ENCODE results near the gene BMP2.
A peak's percentile ranks its signal among the peaks of the same experiment; 100 is the strongest.

BMP2 gene

DNA sequence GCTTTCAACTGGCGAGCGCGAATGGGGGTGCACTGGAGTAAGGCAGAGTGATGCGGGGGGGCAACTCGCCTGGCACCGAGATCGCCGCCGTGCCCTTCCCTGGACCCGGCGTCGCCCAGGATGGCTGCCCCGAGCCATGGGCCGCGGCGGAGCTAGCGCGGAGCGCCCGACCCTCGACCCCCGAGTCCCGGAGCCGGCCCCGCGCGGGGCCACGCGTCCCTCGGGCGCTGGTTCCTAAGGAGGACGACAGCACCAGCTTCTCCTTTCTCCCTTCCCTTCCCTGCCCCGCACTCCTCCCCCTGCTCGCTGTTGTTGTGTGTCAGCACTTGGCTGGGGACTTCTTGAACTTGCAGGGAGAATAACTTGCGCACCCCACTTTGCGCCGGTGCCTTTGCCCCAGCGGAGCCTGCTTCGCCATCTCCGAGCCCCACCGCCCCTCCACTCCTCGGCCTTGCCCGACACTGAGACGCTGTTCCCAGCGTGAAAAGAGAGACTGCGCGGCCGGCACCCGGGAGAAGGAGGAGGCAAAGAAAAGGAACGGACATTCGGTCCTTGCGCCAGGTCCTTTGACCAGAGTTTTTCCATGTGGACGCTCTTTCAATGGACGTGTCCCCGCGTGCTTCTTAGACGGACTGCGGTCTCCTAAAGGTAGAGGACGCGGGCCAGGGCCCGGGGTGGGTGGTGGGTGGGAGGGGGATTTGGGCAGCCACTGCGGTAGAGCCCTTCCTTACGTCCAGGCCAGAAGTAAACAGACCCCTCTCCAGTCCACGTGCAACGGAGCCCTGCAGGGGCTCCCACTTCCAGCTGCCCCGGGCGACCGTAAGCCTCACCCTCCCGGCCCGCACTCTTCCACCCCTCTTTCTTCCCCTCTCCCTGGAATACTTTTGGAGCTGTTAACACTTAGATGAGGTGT lies 998 bp downstream of the BMP2 start:
- no peak for DNase-seq (ENCODE audit: low read depth in 2 of 2)

DNA sequence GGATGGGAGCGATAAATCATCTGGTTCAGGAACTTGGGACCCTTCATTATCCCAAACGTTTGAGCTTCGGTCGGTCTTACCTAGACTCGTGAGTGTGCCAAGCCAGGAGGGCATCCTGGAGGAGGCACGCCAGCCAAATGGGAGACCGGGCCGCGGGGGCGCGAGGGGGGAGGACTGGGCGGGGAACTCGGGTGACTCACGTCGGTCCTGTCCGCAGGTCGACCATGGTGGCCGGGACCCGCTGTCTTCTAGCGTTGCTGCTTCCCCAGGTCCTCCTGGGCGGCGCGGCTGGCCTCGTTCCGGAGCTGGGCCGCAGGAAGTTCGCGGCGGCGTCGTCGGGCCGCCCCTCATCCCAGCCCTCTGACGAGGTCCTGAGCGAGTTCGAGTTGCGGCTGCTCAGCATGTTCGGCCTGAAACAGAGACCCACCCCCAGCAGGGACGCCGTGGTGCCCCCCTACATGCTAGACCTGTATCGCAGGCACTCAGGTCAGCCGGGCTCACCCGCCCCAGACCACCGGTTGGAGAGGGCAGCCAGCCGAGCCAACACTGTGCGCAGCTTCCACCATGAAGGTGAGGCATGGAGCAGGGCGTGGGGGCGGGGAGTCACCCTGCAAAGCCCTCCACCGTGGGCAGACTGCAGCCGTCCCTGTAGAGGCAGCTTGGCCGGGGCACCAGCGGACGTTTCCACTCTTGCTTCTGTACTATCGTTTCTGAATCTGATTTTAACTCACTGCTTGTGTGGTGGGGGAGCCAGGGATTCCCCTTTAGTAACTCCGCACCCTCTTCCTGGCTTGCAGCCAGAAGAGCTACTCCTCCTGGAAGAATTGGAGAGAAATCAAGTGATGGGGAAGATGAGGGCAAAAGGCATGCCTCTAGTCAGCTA lies 2.7 kb downstream of the BMP2 start:
- DNase-seq (ENCODE audit: low read depth in 2 of 2) = no peak

- DNase-seq (ENCODE audit: low read depth in 2 of 2) = no peak
Measured at GRCh38 chr20:6770786-6771100, 3.3 kb downstream of the BMP2 start.

DNA sequence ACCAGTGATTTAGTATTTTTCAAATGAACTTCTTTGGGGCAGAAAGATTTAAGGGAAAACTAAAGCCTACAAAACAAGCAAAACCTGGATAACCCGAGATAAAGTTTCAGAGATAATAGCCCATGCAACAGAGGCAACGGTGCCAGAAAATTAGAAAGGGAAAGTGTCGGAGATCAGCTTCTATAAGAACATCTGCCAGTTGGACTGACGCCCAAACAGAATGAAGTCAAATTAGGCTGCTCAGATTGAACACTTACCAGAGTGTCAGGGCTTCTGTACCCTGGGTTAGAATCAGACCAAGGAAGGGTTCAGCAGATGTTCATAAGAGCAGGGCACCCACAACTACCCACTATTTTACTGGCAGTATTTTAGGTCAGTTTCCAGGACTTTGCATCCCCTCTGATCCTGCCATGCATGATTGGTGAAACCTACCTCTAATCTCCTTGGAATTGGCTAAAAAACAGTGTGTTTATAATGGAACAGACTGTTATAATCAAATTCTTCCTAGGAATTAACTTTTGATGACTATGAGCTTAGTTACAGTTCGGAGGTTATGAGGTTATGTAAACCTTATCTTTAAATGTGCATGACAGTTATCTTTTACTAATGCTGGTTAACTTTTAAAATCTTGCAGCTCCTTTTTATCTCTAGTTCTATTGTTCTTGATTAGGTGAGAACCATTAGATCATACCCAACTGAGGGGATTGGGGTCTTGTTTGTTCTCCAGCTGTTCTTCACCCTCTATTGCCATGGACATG lies 13.1 kb downstream of the BMP2 start:
- DNase-seq (ENCODE audit: low read depth in 2 of 2) = no peak

- DNase-seq (ENCODE audit: low read depth in 2 of 2) = no peak
Measured at GRCh38 chr20:6783752-6784151, 16.3 kb downstream of the BMP2 start.

- DNase-seq (ENCODE audit: low read depth in 2 of 2) = no peak
Measured at GRCh38 chr20:6784210-6784631, 16.7 kb downstream of the BMP2 start.

DNA sequence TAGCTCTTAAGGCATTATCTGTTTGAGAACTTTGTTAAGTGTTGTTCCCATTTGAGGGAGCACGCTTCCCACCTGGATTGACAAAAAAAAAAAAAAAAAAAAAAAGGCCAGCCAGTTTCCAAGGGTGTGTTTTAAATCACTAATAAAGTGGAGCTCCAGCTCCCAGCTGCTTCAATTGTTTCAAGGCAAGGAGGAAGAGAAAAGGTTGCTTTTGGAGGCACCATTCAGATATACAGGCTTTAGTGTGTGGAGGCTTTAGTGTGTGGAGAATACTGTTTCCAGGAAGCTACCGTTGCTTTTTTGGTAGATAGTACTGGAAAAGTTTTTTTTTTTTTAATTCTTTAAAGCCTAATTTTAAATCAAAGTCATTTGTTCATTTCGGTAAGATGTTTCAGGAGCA lies 17.3 kb downstream of the BMP2 start:
- DNase-seq (ENCODE audit: low read depth in 2 of 2) = no peak

- no peak for DNase-seq (ENCODE audit: low read depth in 2 of 2)
Measured at GRCh38 chr20:6786548-6786947, 19.1 kb downstream of the BMP2 start.

DNA sequence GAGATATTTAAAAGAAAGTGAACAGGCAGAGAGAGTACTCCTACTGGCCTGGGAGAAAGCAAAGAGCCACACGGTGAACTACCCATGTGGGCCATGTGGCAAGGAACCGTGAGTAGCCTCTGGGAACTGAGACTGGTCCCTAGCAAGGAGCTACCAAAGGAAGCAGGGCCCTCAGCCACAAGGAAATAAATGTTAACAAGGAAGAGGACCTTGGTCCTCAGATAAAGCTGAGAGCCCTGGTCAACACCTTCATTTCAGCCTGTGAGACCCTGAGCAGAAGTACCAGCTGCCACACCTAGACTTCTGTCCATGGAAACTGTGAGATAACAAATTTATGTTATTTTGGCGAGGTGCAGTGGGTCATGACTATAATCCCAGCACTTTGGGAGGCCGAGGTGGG lies 25.3 kb downstream of the BMP2 start:
- DNase-seq (ENCODE audit: low read depth in 2 of 2) = no peak

DNA sequence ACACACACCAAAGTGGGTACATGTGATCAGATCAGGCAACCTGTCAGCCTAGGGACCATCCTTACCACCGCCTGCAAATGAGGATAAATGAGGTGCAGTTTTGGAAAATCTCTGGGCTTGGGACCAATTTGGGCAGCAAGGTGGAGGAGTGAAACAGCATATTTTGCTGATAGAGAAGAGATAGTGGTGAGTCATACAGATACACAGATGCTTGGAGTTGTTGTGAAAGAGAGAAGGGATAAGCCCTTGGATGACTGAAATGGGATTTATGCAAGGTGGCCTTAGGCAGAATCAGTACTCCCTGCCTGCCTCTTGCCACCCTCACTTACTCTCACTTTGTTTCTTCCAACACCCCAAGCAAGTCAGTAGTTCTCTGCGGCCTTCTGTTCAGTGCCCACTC lies 34.7 kb downstream of the BMP2 start:
- DNase-seq (ENCODE audit: low read depth in 2 of 2) = no peak

- DNase-seq (ENCODE audit: low read depth in 2 of 2) = no peak
Measured at GRCh38 chr20:6806275-6806674, 38.8 kb downstream of the BMP2 start.

GRCh38 chr20:6811262-6812035 lies 44.0 kb downstream of the BMP2 start:
- no peak for DNase-seq (ENCODE audit: low read depth in 2 of 2)

GRCh38 chr20:6812530-6812929 lies 45.0 kb downstream of the BMP2 start:
- no peak for DNase-seq (ENCODE audit: low read depth in 2 of 2)

DNA sequence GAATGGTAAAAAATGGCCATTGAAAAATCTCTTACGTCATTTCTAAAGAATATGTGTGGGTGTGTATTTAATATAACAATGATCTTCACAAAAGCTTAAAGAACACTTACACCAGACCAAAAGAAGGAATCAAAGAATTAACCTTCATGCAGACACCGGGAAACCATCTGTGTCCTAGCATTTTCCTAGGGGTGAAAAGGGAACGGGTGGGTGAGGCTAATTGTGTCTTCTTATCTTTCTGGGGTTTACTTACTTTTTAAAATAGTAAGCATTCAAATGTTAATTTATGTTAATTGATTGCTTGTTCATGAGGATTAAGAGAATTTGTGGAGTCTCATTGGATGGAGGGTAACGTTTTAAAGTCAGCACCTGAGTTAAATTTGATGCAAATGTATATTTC lies 47.5 kb downstream of the BMP2 start:
- DNase-seq (ENCODE audit: low read depth in 2 of 2) = no peak

- DNase-seq (ENCODE audit: low read depth in 2 of 2) = no peak
Measured at GRCh38 chr20:6818033-6818808, 50.7 kb downstream of the BMP2 start.

DNA sequence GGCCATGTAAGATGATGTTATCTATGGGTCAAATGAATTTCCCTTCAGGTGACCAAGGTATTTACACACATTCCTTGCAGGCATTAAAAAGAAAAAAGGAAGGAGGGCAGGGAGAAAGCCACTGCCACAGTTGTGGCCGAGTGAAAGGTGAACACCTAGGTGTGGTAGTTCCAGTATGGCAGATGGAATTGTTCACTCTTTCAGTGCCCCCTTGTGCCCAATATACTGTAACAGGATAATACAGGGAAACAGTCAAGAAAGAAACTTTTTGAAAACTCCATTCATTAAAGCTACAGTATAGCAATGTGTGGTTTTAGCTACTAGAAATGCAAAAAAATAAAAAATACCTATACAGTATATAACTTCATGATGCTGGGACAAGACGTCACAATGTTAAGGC lies 52.1 kb downstream of the BMP2 start:
- no peak for DNase-seq (ENCODE audit: low read depth in 2 of 2)

DNA sequence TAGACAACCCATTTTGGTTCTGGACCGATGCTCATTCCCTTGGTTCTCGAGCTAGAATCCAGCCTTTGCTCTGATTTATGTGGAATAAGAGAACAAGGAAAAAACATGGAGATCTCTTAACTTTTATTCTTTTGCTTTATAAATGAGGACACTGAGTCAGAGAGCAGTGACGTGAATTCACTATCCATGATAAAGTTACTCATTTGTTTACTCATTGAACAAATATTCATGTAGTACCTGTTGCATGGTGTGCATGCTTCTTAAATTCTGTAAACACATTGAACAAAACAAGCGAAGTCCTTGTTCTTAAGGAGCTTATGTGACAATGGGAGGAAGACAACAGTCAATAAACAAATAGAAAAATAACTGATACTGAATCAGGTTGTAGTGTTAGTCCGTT lies 56.9 kb downstream of the BMP2 start:
- DNase-seq (ENCODE audit: low read depth in 2 of 2) = no peak

DNA sequence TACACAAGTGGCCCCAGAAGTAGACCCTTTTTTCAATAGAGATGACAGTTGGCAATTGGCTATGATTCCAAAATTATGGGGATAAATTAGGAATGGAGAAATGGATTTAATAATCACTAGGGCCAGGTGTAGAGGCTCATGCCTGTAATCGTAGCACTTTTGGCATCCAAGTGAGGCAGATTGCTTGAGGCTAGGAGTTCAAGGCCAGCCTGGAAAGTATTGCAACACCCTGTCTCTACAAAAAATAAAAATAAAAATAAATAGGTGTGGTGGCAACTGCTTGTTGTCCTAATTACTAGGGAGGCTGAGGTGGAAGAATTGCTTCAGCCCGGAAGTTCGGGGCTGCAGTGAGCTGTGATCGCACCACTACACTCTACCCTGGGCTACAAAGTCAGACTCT lies 60.0 kb downstream of the BMP2 start:
- DNase-seq (ENCODE audit: low read depth in 2 of 2) = no peak

DNA sequence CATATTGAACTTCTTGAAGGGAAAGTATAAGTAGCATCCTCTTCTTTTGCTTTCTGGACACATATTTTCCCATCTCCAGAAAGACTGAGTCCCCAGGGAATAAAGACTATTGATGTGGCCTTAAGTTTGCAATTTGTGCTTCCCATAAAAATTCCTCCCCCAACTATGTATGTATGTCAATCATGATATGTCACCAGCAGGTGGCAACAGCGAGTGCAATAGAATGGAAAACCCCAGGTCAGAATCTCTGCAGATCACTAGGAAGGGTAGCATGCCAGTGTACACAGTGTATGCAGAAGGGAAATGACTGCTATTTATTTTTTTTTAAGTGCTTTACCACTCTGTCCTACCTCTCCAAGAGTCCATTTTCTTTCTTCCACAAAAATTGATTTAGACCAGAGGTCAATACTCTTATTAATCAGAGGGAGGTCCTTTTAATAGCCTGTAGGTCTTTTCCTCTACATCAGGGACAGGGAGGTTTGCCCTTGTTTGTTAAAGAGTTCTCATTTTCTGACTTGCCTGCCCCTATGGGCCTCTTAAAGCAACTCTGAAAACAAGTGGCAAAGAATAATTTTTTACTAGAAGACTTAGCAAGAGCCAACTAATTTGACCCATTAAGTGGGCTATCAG lies 61.4 kb downstream of the BMP2 start:
- peak; percentile 9 to 15 for DNase-seq (ENCODE audit: low read depth in 2 of 2)

DNA sequence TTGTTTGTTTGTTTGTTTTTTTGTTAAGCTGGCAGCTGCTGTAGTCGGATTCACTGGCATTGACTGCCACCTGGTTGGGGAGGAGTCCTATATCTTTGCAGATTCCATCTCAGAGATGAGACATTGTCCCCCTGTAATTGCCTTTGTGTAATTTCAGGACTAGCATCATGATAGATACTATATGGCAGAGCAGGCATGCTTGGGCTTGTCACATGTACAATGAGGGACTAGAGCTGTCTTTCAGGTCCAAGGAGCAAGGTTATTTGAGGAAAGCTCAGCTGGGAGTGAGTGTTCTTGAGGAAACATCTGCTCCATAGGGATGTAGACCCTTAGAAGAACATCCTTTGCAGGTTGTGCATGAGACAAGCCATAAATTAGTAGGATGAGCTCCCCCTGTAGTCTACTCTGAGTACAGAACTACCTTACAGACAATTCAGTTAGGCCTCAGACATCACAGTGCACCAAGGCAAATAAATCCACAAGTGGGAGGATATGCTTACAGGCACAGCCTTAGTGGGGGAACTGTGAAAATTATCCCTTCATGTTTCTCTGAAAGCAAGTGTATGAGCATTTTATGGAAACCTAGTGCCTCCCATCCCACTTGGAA lies 62.1 kb downstream of the BMP2 start:
- DNase-seq (ENCODE audit: low read depth in 2 of 2) = no peak
